NCI-H1436 (cell line): ENCODE results near the gene NUDT1.

Experiments used
- DNase-seq: peaks from one replicate; lab custom pipeline; 2025; lab: John Stamatoyannopoulos, UW

NUDT1 gene

GRCh38 chr7:2224491-2224928 is 17.5 kb upstream of the NUDT1 start:
- DNase-seq, result no peak

GRCh38 chr7:2224934-2225333 is 17.1 kb upstream of the NUDT1 start:
- no peak for DNase-seq

DNA sequence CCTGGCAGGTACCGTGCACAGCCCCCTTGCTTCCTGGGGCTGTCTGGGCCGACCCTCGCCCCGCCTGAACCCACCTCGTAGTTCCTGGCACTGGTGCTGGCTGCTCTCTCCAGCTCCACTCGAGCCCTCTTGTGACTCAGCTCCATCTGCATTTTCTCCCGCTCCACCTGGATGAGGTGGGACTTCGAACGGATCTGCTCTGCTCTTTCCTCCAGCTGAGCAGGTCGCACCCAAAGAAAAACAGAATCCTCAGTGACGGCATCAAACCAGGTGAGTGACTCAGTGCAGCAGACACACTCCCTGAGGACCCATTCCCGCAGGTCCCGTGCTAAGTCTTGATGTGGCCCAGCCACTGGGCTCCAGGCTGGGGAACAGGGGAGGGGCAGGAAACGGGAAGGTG is 16.7 kb upstream of the NUDT1 start:
- no peak for DNase-seq

- DNase-seq, result no peak
Observed at GRCh38 chr7:2225830-2226229, 16.2 kb upstream of the NUDT1 start.

DNA sequence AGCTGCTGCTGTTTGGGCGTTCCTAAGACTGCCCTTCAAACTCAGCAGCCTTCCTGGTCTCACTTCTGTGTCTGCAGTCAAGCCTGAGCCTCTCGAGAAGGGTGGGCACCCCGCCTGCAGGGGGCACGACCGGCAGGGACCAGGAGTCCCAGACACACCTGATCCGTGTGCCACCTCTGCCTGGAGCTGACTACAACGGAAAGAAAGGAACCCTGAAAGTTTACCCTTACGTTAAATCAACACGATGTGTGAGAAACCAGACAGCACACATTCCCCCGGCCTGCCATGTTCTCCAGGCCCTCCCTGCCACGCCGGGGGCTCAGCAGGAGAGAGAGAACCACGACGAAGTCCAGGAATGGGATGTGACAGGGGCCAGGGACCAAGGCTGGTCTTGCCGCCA is 14.3 kb upstream of the NUDT1 start:
- no peak for DNase-seq

DNA sequence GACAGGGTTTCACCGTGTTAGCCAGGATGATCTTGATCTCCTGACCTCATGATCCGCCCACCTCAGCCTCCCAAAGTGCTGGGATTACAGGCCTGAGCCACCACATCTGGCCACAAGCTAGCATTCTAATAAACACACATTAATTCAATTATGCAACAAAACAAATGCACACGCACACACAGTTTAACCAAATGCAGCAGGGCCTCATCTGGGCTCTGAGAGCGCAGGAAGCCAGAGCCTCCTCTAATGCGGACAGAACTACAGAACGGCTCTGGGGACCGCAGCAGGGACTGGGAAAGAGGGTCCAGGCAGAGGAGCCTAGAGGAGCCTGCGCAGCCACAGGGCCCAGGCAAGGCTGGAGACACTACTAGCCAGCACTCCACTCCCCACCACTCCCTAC is 13.1 kb upstream of the NUDT1 start:
- DNase-seq, result no peak

GRCh38 chr7:2229467-2229866 is 12.6 kb upstream of the NUDT1 start:
- DNase-seq, result no peak

- DNase-seq, result no peak
Observed at GRCh38 chr7:2230226-2230625, 11.8 kb upstream of the NUDT1 start.

- no peak for DNase-seq
Observed at GRCh38 chr7:2230882-2231281, 11.1 kb upstream of the NUDT1 start.

DNA sequence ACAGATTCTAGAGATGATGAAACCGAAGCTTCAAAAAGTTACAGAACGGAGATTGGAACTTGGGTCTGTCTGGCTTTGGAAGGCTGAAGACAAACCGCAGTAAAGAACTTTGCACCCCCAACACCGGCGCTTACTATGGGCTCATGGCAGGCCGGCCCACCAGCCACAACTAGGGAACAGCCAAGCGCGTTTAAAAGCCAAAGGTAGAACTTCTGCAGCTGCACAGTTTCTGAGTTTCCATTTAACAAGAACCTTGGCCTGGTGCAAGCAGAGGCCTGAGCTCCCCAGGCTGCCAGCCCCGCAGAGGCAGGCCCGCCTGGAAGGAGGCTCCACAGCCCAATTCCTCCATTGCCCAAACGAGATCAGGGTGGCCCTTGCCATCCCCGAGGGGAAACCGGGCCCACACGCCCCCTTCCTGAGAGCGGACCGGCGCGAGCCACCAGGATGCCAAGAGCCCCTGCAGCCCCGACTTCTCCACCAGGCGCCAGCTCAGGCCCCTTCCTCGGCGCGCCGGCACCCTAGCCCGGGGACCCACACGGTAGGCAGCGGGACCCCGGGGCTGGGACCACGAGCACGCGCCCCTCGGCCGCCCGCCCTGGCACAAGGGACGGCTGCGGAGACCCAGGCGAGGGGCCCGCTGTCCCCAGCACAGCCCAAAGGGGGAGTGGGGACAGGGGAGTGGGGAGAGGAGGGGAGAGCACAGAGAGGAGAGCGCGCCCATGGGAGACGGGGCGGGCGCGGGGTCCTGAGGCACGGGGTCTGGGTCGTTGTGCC is 9.8 kb upstream of the NUDT1 start:
- no peak for DNase-seq

GRCh38 chr7:2232766-2233520 is 9.1 kb upstream of the NUDT1 start, which contains the start of gene MAD1L1:
TSS of gene MAD1L1 (minus strand) at chr7:2232945. CDS start at chr7:2230133, 2,812 bp downstream.
- DNase-seq, result peak; percentile 79

DNA sequence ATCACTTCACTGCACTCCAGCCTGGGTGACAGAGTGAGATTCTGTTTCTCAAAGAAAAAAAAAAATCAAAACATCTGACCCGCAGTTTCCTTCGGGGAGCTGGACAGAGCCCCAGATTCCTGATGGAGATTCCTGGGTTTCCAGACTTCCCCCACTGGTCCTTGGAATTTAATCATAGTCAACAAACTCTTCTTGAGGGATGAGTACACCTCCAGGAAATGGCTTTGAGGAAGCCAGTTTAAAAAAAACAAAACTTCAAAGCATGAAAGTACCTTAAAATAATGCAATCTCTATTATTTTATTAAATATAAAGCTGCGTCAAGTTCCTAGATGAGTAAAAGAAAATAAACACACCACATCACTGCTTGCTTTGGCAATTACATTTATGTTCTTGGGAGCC is 8.1 kb upstream of the NUDT1 start:
- DNase-seq, result no peak

GRCh38 chr7:2237109-2237602 is 4.9 kb upstream of the NUDT1 start:
- no peak for DNase-seq

DNA sequence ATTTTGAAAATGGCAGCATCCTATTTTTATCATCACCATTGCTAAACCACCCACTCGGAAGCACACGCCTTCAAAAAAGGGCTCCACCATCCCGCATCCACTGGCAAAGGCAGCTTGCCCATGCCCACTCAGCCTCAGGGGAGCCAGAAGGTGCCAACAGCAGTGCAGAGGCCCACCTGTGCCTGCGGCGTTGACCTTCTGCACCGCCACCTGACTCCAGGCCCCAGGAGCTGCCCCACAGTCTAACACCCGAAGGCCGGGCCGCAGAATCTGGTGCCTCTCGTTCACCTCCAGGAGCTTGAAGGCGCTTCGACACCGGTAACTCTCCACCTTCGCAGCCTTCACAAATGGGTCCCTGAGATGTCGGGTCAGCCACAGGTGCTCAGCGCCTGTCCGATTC is 2.8 kb upstream of the NUDT1 start:
- no peak for DNase-seq

DNA sequence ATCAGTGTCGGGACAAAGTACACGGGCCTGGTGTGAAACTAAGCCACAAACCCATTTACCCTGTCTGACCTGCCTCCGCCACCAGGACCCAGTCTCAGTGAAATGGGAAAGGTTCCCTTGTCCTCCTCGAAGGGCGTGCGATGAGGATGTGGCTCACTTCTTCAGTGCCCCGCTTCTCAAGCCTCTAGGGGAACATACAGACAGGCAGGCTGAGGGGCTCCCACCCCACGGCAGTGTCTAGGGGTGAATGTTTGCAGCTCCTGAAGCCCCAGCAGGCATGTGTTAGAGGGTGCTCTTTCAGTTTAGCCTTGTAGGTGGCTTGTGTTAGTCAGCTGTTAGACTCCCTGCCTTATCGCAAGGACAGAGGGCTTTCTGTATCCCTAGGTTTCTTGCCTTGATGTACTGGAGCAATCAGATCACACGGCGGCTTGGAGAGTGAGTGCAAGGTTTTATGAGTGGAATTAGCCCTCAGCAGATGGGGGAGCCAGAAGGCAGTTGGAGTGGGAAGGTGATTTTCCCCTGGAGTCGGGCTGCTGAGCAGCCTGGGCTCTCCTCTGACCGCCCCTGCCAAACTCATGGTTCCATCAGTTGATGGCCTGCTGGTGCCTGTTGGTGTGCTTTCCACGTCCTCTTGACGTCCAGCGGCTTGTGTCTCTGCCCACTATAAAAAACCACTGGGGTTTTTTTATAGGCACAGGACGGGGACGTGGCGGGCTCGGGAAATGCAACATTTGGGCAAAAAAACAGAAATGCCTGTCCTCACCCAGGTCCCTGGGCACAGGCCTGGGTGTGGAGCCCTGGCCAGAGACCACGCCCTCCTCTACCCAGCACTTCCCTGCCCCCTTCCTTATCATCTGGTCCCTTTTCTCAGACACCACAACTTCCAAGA is 759 bp downstream of the NUDT1 start:
- DNase-seq, result no peak

DNA sequence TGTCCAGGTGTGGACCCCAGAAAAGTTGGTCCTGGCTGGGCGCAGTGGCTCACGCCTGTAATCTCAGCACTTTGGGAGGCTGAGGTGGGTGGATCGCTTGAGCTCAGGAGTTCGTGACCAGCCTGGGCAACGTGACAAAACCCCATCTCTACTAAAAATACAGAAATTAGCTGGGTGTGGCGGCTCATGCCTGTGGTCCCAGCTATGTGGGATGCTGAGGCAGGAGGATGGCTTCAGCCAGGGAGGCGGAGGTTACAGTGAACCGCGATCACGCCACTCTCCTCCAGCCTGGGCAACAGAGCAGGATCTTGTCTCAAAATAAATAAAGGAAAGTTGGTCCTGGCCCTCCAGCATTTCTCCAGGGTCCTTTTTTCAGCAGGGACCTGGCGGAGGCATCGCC is 1.4 kb downstream of the NUDT1 start:
- no peak for DNase-seq

- no peak for DNase-seq
Observed at GRCh38 chr7:2244404-2244995, 2.5 kb downstream of the NUDT1 start.

DNA sequence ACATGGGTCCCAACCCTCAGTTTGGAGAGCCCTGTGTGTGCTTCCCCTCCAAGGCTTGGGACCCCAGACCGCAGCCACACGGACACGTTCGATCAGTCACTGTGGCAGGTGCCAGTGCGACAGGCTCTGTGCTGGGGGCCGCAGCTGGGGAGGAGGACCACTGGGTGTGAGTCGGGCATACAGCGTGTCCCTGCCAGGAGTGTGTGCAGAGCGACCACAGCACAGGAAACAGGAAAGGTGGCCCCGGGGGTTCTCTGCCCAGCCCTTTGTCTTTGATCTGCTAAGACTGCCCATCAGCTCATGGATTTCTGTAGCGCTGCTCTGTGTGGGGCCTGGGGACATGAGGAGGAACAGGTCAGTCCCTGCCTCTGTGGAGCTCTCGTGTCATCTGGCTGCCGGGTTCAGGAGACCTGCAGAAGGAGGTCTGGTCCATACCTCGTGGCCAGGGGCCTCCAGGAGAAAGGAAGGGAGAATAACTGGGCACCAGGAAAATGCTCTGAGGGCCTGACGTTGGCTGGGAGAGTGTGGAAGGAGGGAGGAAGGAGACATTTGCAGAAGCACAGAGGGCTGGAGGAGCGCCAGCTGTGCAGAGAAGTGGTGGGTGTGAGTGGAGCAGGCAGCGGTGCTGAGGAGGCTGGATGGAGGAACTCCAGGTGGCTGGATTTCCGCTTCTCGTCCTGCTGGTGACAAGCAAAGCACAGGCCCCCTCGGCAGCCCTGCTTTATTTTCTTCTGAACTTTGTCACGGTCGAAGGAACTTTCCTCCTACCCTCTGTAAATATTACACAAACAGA is 4.1 kb downstream of the NUDT1 start:
- DNase-seq, result no peak

DNA sequence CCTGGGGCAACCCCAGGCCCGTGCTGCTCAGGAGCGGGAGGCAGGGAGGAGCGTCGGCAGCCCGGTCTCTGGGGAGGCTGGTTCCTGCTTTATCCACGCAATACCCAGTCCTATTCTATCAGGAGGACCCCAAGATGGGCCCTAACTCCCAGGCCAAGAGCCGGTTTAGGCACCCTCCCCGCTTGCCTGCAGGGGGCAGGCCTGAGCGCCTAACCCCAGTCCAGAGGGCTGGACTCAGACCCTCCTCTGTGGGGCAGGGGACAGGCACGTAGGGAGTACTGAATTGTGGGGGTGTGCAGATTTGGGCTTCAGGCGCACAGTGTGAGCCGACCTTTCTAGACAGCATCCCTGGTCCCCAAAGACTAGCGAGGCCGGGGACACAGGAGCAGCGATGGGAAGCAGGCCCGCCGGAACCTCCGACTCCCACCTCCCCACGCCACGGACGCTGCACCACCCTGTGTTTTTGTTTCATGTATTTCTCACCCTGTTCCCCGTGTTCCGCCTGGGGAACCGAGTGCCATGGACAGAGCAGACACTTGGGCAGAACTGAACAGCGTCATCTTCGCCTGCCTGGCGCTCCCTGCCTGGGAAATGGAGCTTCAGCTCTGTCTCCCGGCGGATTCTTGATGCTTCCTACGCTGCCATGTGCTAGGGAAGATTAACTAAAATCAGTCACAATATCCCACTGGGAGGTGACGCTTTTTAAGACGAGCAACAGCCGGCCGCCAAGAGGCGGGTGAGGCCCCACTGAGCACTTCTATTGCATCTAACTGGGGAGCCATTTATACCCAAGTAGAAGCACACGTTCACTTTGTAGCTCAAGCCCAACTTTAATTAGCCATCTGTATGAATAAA is 5.3 kb downstream of the NUDT1 start:
- DNase-seq, result no peak
